Stimulated activated CD4-positive, alpha-beta T cell treated with anti-CD3 and anti-CD28 coated beads, Interleukin-12 subunit alpha, Interleukin-12 subunit beta, amount 100 ng/mL, for 48 hours (primary cell): ENCODE measurements around the gene PLD4.

Source experiments
- DNase-seq, 3 donors: peaks; one replicate each; pipeline ENCODE4 v3.0.0-alpha.2; 2020; ENCODE audit warnings: low read depth in 2 of 3, low spot score in 1 of 3

PLD4 gene

GRCh38 chr14:104927432-104927816 is 2.7 kb downstream of the PLD4 start:
- DNase-seq, result no peak

GRCh38 chr14:104927901-104928300 is 3.2 kb downstream of the PLD4 start:
- DNase-seq, result no peak

GRCh38 chr14:104928391-104929133 is 3.9 kb downstream of the PLD4 start:
- no peak for DNase-seq

- DNase-seq, result no peak
Measured at GRCh38 chr14:104929268-104930230, 4.9 kb downstream of the PLD4 start.

- no peak for DNase-seq
Measured at GRCh38 chr14:104930526-104931303, 6.0 kb downstream of the PLD4 start.

- no peak for DNase-seq
Measured at GRCh38 chr14:104931304-104931770, 6.7 kb downstream of the PLD4 start.

- no peak for DNase-seq
Measured at GRCh38 chr14:104931771-104932675, 7.3 kb downstream of the PLD4 start.

GRCh38 chr14:104932676-104933631 is 8.3 kb downstream of the PLD4 start:
- peak; percentile 75 to 84 (median 84) for DNase-seq

- DNase-seq, result no peak
Measured at GRCh38 chr14:104933746-104934733, 9.4 kb downstream of the PLD4 start.

GRCh38 chr14:104935026-104935650 is 10.5 kb downstream of the PLD4 start:
- DNase-seq, result no peak

GRCh38 chr14:104935955-104936354 is 11.3 kb downstream of the PLD4 start:
- no peak for DNase-seq

- no peak for DNase-seq
Measured at GRCh38 chr14:104936361-104937155, 11.9 kb downstream of the PLD4 start.

- no peak for DNase-seq
Measured at GRCh38 chr14:104937161-104937560, 12.5 kb downstream of the PLD4 start.

- DNase-seq, result no peak
Measured at GRCh38 chr14:104937694-104938365, 13.2 kb downstream of the PLD4 start.

- DNase-seq, result no peak
Measured at GRCh38 chr14:104938436-104938835, 13.8 kb downstream of the PLD4 start.

GRCh38 chr14:104938960-104939359 is 14.3 kb downstream of the PLD4 start:
- DNase-seq, result no peak
